Breast epithelium (tissue), 3 donors: ENCODE data around the gene PLPP1.

ENCODE experiments used
- CTCF ChIP-seq, 3 donors: fragments of 450-650 bp; IDR thresholded peaks; one replicate each; pipeline ENCODE4 v1.5.1; 2016 to 2017; ENCODE audit warnings: antibody characterized with exemption in 3 of 3, mild to moderate bottlenecking in 3 of 3, moderate library complexity in 3 of 3
- POLR2AphosphoS5 ChIP-seq, 3 donors: sonication (generic); formaldehyde crosslinking; IDR thresholded peaks; one replicate each; pipeline ENCODE4 v1.6.1; 2017; ENCODE audit warnings: antibody characterized with exemption in 3 of 3

GRCh38 chr5:55407059-55407684, 127.6 kb downstream of the PLPP1 start:
- TF ChIP-seq CTCF (IDR thresholded peaks at IDR 0.05) = peak in 2 of 3 donors; percentile 57 to 60
- TF ChIP-seq POLR2AphosphoS5 (IDR thresholded peaks at IDR 0.05) = no peak
